COLO829 (cell line): ENCODE results near the gene ZER1.
"Not testable (repeated sequence)": the region's sequence is repeated elsewhere in the genome, so short reads cannot be mapped to it uniquely, and the experiment has no call there.

ENCODE experiments used
- DNase-seq: peaks from one replicate; pipeline ENCODE4 v3.0.0; 2012; ENCODE audit warnings: low spot score

ZER1 gene

DNA sequence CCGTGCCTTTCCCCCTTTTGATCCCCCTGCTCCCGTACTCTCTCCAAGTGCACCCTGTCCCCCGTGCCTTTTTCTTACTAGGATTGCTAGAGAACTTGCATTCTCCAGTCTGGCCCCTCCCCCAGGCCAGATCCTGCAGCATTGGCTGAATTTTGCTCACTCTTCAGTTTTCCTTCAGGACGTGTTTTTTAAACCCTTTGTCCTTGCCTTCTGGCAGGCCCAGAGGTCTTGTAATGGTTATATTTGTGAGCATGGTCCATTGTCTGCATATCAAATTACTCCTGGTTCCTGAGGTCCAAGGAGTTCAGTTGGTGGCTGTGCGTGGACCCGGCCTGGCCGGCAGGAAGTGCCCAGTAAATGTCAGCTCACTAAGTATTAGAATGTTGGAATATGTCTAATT lies 15.9 kb upstream of the ZER1 start:
- DNase-seq = no peak

GRCh38 chr9:128786681-128787601 lies 15.2 kb upstream of the ZER1 start, which contains the start of gene TBC1D13:
TBC1D13 (plus strand) TSS chr9:128787253; CDS start chr9:128787354, 101 bp downstream.
- DNase-seq = peak; percentile 97

DNA sequence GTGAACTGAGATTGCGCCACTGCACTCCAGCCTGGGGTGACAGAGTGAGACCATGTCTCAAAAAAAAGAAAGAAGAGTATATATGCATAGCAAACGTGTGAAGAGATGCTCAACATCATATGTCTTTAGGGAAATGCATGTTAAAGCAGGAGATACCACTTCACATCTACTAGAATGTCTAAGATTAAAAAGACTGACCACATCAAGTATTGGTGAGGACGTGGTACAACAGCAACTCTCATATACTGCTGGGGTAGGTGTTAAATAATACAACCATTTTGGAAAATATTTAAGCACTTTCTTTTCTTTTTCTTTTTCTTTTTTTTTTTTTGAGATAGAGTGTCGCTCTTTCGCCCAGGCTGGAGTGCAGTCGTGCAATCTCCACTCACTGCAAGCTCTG lies 13.7 kb upstream of the ZER1 start:
- no peak for DNase-seq

DNA sequence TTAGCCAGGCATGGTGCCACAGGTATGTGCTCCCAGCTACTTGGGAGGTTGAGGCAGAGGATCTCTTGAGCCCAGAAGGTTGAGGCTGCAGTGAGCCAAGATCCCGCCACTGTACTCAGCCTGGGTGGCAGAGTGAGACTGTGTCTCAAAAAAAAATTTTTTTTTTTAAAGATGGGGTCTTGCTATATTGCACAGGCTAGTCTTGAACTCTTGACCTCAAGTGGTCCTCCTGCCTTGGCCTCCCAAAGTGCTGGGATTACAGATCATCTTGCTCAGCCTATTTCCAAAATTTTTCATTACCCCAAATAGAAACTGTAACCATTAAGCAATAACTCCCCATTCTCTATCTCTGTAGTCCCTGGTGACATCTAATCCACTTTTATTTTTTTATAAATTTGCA lies 10.9 kb upstream of the ZER1 start:
- no peak for DNase-seq

DNA sequence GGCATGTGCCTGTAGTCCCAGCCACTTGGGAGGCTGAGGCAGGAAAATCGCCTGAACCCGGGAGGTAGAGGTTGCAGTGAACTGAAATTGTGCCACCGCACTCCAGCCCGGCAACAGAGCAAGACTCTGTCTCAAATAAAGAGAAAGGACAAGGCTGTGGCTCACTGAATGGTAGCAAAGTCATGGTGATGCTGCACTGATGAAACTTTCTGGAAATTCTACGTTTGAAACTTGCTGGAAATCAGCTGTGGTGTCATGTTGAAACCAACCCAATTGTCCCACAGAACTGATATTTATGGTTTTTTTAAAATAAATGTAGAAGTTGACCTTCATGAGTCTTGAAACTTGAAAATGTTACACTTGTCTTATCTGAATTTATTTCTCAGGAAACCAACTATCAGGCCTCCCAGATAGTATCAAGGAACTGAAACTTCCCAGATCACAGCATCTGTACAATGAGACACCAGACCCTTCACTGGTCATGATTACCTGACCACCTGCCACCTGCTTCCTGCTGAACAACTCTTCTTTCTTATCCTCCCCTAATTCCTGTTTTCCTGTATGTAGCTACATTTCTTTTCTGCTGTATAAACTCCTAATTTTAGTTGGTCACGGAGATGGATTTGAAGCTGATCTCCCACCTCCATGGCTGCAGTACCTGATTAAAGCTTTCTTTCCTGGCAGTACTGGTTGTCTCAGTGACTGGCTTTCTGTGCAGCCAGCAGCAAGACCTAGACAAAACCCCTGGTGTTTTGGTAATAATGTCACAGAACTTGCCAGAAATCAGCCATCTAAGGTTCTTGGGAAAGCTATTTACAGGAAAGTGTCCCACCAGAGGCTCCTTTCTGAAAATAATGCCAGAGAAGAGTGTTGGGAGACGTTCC lies 9.7 kb upstream of the ZER1 start:
- DNase-seq = no peak

GRCh38 chr9:128780093-128780492 lies 8.4 kb upstream of the ZER1 start:
- not testable (repeated sequence) for DNase-seq

GRCh38 chr9:128774804-128775203 lies 3.1 kb upstream of the ZER1 start:
- DNase-seq = no peak

- DNase-seq = no peak
Measured at GRCh38 chr9:128773049-128773448, 1.3 kb upstream of the ZER1 start.

- no peak for DNase-seq
Measured at GRCh38 chr9:128771094-128771721, 519 bp downstream of the ZER1 start.

- no peak for DNase-seq
Measured at GRCh38 chr9:128770286-128771030, 1.3 kb downstream of the ZER1 start.

DNA sequence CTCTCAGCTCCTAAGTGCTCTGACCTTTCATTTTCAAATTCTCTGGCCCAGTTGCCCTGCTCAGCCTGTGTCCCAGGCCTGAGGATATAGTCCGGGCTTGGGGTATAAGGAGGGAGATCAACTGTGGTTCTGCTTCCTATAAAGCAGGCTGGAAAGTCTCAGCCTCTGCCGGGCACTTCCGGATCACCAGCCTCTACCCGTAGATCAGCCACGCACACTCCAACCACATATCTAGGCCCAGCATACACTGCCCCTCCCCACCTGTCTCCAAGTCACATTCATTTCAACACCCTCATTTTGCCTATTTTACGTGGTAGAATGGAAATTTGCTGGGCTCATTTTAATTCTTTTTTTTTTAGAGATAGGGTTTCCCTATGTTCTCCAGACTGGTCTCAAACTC lies 3.1 kb downstream of the ZER1 start:
- DNase-seq = no peak

GRCh38 chr9:128765499-128765898 lies 6.2 kb downstream of the ZER1 start:
- no peak for DNase-seq

DNA sequence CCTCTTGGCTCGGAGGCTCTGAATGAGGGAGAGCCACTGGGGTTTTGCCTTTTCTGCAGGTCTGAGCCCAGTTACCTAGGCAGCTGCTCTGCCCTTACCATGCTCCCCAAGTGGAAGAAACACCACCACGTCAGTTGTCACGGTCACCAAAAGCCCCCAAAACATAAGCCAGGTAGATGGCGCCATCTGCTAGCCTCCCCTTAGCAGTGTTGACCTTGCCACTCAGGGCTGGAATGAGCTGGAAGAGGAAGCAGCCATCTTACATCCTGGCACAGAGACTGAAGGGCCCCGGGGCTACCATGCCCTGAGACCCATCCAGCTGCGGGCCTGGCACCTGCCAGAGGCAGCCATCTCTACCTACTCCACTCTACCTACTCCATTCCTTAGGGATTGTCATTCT lies 7.4 kb downstream of the ZER1 start:
- DNase-seq = no peak

GRCh38 chr9:128762671-128763449 lies 8.9 kb downstream of the ZER1 start:
- DNase-seq = no peak

- no peak for DNase-seq
Measured at GRCh38 chr9:128757602-128758001, 14.1 kb downstream of the ZER1 start.

- no peak for DNase-seq
Measured at GRCh38 chr9:128753627-128754026, 18.1 kb downstream of the ZER1 start.

GRCh38 chr9:128750926-128751595 lies 20.7 kb downstream of the ZER1 start:
- DNase-seq = no peak

- DNase-seq = no peak
Measured at GRCh38 chr9:128747241-128747640, 24.5 kb downstream of the ZER1 start.

GRCh38 chr9:128743421-128743820 lies 28.3 kb downstream of the ZER1 start:
- DNase-seq = no peak

GRCh38 chr9:128742401-128742800 lies 29.3 kb downstream of the ZER1 start:
- DNase-seq = no peak
